ENCODE measurements around the gene SCN3A.

GRCh38 chr2:165068487-165068757, 135.4 kb downstream of the SCN3A start:
- TF ChIP-seq ZNF8 (CRISPR knock-in tag; IDR thresholded peaks at IDR 0.05) (no peak), TCF4 (CRISPR knock-in tag; IDR thresholded peaks at IDR 0.05; ENCODE audit: borderline replicate concordance) (no peak), TSHZ2 (CRISPR knock-in tag; IDR thresholded peaks at IDR 0.05) (no peak), ZFP30 (CRISPR knock-in tag; IDR thresholded peaks at IDR 0.05) (no peak), BACH2 (CRISPR knock-in tag; IDR thresholded peaks at IDR 0.05; ENCODE audit: borderline replicate concordance) (no peak), ISL1 (CRISPR knock-in tag; IDR thresholded peaks at IDR 0.05) (no peak), ZFP3 (CRISPR knock-in tag; IDR thresholded peaks at IDR 0.05) (no peak), CREB5 (CRISPR knock-in tag; IDR thresholded peaks at IDR 0.05; ENCODE audit: low read depth) (no peak), ZNF565 (CRISPR knock-in tag; conservative IDR thresholded peaks at IDR 0.05; ENCODE audit: low read depth) (no peak), ESRRG (CRISPR knock-in tag; IDR thresholded peaks at IDR 0.05) (no peak), SNAI2 (CRISPR knock-in tag; IDR thresholded peaks at IDR 0.05) (no peak), ZNF70 (CRISPR knock-in tag; IDR thresholded peaks at IDR 0.05) (no peak), POU6F1 (CRISPR knock-in tag; IDR thresholded peaks at IDR 0.05; ENCODE audit: borderline replicate concordance, low read depth) (no peak)
